ENCODE results near the gene TAOK1. TPM values are rescaled to one million over a fixed set of nuclear protein-coding genes. Genes with fewer than 3 reads are reported as not detected.

Gene TAOK1
- 61.7 and 65.7 TPM in 2 replicates for total RNA-seq

DNA sequence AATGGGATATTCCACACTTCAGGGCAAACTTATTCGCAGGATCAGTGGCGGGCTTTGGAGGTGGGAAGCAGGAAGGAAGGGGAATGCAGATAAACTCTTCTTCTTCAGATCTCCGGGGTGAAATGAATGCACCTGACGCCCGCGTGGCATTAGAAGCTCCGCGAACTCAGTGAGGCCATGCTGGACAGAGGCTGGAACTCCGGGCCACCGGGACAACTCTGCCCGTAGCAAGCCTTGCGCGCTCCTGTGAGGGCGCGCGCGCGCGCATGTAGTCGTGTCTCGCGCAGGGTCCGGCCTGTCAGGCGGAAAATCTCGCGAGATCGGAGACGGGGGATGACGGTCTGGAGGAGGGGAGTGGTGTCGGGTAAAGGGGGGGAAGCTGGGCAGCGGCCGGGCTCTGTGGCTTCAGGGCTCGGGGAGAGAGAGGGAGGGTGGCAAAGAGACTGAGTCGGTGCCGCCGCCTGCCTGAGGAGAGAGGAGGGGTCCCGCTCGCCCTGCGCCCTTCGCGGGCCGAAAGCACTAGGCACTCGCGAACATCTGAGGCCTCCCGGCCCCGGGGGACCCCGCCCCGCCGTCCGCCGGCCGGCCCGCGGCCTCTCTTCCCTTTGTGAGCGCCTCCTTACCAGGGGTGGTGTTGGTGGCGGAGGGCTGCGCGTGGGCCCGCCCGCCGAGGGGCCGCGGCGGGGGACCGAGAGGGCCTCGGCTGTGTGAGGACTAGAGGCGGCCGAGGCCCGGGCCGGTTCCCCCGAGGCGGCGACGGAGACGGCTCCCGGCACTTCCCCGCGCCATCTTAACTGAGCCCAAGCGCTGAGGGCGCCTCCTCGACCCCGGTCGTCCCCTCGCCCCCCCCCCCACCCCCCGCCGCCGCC, at the start of gene TAOK1:
TAOK1 (plus strand) TSS at position 382 of the 869 bp plus-strand sequence. CDS start 61,186 bp downstream, outside the sequence.

DNA sequence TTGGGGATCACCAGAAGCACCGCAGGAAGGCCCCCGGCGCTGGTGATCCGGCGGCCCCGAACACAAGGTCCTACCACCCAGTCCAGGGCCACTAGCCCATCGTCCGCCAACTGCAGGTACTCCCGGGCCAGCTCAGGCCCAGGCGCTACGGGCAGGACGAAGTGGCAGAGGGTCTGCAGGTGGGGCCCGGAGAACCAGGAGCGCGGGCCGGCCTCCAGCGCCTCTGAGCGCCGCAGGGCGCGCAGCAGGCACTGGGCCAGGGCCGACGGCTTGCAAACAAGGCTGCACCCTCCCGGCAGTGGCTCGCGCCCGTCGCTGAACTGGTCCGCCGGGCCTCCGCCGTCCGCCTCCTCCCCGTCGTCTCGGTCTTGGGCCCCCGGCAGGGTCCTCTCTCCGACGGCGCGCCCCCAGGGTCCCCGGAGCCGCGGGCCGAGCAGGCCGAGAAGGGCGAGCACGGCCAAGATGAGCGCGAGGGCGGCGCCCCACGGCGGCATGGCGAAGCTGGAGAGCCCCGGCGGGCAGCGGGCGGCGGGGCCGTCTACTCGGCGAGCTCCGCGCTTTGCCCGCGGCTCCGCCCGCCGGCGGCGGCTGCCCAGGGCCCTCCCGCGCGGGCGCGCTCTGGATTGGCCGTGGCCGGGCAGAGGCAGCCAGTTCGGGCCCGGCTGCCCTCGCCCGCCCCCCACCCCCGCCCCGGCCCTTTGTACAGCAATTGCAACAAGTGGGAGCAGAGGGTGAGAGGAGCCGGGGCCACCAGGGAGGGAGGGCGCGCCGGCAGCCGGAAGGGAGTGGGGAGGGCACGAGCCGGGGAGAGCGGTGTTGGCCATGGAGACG, 176.5 kb downstream of the TAOK1 start, which contains the start of gene ABHD15:
ABHD15 (minus strand) TSS at position 565 of the 831 bp plus-strand sequence; CDS start at position 494, 71 bp downstream.

DNA sequence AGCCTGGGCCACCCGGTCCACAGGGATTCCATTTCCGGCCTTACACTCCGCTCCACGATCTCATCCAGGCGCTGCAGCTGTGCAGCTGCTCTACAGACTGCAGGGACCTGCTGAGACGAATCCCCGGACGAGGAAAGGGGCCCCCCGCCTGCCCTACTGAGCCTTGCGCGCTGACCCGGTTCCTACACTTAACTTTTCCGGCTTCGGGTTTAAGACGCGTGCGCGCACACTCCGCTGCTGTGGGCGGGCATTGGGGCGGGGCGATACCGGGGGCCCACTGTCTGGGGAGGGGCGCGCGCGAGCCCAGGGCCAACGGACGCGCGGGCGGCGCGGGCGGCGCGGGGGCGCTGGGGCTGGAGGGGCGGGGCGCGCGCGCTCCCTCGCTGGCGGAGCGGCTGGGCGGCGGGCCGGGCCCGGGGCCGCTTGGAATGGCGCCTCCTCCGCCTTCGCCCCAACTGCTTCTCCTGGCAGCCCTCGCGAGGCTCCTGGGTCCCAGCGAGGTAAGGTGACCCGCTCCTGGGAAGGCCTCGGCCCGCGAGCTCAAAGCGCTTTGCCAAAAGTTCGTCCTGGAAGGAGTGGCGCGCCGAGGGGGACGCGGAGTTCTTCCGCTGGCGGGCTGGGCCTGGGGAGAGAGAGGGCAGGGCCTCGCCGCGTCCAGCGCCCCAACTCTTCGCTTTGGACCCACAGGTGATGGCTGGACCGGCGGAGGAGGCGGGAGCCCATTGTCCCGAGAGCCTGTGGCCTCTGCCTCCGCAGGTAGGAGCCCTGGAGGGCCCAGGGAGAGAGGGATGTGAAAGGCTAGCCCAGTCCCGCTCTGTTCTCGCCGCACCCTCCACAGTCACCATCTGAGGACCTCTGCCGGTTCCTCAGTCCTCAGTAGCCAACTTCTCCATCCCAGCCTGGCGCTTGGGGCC, 178.4 kb downstream of the TAOK1 start, which contains the start of gene TP53I13:
TP53I13 (plus strand) TSS at position 371 of the 914 bp plus-strand sequence; CDS start at position 429, 58 bp downstream.

DNA sequence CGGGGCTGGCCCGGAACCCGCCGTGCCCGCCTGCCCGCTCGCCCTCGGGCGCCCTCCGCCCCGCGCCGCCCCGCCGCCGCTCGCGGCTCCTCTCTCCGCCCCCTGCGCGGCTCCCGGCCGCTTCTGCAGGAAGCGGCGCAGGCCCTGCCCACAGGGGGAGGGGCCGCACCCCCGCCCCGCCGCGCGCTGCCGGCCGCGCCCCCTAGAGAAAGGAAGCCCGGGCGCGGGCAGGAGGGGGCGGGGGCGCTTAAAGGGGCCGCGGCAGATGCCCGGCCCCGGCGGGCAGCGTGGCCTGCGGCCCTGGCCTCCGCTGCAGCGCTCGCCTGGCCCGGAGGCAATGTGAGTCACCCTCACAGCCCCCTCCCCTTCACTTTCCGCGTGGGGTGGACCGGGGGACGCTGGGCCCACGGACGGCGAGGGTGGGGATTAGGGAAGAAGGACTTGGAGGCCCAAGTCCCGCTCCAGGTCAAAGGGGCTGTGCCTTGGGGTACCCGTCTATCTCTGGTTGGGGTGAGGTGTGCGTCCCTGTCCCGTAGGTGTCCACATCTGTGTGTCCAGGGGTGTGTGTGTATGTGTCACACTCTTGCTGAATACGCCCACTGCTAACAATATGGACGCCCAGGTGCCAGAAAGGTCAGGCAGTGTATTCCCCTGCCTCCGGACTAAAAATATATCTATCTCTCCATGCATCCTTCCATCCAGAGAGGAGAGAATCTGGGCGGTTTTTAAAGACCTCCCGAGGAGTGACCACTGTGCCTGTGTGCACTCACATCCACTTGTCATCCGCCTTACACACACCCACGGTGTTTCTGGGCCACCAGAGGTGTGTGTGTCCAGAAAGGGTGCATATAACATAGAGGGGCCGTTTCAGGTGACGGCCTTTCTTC, 199.6 kb downstream of the TAOK1 start, which contains the start of gene GIT1:
GIT1 (minus strand) TSS at position 125 of the 887 bp plus-strand sequence. CDS start 270 bp downstream, outside the sequence.

DNA sequence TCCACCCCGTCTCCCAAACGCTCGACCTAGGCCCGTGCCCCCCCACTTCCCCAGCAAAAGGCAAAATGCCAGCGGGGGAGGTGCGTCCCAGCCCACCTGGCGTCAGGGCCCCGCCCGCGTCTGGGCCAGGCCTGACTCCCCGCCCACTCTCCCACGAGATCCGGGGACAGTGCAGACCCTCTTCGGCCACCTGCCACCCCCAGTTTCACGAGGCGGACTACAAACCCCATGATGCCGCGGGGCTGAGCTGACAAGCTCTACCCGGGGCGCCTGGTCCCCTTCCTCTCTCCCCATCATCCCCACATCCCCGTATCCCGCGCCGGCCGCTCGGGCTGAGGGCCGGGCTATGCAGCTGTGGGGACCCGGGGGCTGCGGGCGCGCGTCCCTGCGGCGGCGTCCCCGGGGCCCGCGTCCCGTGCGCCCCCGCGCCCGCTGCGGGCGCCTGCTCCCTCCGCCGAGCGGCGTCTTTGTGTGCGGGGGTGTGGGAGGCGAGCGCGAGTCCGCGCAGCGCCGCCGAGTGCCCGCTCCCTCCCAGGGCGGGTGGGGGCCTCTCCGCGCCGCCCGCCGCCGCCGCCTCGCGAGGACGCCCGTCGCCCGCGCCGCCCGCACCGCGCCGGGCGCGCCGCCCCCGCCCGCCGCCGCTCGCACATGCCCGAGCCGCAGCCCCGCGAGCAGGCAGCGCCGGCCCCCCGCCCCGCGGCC, 202.8 kb downstream of the TAOK1 start, which contains the start of gene ANKRD13B:
ANKRD13B (plus strand) TSS at position 283 of the 702 bp plus-strand sequence. CDS start 490 bp downstream, outside the sequence.

Other genes starting within 250 kb of the TAOK1 start
- 79.4 and 91.5 TPM in 2 replicates for gene MYO18A, start 210.0 kb upstream of the TAOK1 start, total RNA-seq
- gene CRYBA1, start 143.5 kb upstream of the TAOK1 start, total RNA-seq = not detected in 2 replicates
- gene NUFIP2, start 96.2 kb upstream of the TAOK1 start, total RNA-seq = 52.5 and 53.1 TPM in 2 replicates
- 8.8 and 10.1 TPM in 2 replicates for gene ABHD15, start 176.7 kb downstream of the TAOK1 start, total RNA-seq
- gene TP53I13, start 178.3 kb downstream of the TAOK1 start, total RNA-seq = 60.3 and 60.4 TPM in 2 replicates
- 23.5 and 44.7 TPM in 2 replicates for gene GIT1, start 199.3 kb downstream of the TAOK1 start, total RNA-seq
- 8.9 and 14.6 TPM in 2 replicates for gene ANKRD13B, start 202.8 kb downstream of the TAOK1 start, total RNA-seq
- 3.8 and 4.9 TPM in 2 replicates for gene CORO6, start 232.5 kb downstream of the TAOK1 start, total RNA-seq